ENCODE data around the gene REXO4.

- TF ChIP-seq CTCF (IDR thresholded peaks at IDR 0.05): peak in 1 of 4 experiments; percentile 6
- peak; percentile 75 to 76 for TF ChIP-seq POLR2A (IDR thresholded peaks at IDR 0.05)
- TF ChIP-seq POLR2AphosphoS5 (IDR thresholded peaks at IDR 0.05): peak; percentile 73
- no peak for TF ChIP-seq EP300 (IDR thresholded peaks at IDR 0.05)
Measured at GRCh38 chr9:133459476-133460404, 41.9 kb upstream of the REXO4 start, which contains the start of gene CACFD1.

Data from gastroesophageal sphincter (tissue), 3 donors.